NCI-H82 treated with DMSO at 0.1 percent for 48 hours (cell line): ENCODE results near the gene PHKG2.

Source experiments
- DNase-seq: peaks from one replicate; lab custom pipeline; 2025; ENCODE audit not compliant: unreplicated experiment; lab: John Stamatoyannopoulos, UW

Gene PHKG2

DNA sequence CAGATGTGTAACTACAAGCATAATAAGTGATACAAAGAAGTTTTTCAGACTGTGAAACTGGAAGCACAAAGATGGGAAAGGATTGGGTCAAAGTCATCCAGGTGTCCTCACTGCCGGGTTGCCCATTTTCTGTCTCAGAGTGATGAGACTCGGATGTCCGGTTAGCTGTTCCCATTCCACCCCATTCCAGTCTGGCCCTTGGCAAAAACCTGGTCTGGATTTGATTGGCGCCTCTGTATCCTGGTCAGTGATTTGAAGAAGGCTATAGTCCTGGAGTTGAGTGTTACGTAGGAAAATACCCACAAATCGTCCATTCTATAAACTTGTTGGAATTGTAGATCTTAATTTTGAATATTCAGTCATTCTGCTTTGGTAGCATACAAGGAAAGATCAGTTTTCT lies 19.9 kb upstream of the PHKG2 start:
- DNase-seq, result no peak

DNA sequence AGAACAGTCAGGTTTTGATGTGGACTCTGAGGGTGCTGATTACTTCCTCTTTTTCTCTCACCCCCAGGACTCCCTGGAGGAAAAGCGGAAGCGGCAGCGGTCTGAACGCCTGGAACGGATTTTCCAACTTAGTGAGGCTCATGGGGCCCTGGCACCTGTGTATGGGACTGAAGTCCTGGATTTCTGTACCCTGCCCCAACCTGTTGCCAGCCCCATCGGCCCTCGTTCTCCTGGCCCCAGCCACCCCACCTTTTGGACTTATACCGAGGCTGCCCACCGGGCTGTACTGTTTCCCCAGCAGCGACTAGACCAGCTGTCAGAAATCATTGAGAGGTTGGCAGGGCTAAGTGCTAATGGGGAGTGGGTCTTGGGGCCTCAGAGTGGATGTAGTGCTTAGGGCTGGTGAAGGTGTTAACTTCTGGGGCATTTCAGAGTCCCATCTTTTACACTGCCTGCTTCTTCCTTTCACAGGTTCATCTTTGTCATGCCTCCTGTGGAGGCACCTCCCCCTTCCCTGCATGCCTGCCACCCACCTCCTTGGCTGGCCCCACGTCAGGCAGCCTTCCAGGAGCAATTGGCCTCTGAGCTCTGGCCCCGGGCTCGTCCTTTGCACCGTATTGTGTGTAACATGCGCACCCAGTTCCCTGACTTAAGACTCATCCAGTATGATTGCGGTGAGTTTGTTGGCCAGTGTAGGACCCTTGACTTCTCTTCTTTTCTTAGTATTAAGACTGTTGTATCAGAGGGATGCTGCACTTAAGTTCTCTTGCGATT lies 19.1 kb upstream of the PHKG2 start:
- DNase-seq, result no peak

DNA sequence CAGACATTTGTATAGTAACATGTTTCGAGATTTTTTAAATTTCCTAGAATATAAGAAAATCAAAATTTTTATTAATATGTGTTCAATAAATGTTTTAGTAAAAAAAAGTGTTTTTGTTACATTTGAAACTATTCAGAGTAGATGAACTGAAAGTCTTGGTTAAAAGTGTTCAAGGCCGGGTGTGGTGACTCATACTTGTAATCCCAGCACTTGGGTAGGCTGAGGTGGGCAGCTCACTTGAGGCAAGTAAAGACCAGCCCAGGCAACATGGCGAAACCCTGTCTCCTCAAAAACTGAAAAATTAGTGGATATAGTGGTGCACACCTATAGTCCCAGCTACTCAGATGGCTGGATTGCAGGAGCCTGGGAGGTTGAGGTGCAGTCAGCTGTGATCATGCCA lies 16.8 kb upstream of the PHKG2 start:
- no peak for DNase-seq

DNA sequence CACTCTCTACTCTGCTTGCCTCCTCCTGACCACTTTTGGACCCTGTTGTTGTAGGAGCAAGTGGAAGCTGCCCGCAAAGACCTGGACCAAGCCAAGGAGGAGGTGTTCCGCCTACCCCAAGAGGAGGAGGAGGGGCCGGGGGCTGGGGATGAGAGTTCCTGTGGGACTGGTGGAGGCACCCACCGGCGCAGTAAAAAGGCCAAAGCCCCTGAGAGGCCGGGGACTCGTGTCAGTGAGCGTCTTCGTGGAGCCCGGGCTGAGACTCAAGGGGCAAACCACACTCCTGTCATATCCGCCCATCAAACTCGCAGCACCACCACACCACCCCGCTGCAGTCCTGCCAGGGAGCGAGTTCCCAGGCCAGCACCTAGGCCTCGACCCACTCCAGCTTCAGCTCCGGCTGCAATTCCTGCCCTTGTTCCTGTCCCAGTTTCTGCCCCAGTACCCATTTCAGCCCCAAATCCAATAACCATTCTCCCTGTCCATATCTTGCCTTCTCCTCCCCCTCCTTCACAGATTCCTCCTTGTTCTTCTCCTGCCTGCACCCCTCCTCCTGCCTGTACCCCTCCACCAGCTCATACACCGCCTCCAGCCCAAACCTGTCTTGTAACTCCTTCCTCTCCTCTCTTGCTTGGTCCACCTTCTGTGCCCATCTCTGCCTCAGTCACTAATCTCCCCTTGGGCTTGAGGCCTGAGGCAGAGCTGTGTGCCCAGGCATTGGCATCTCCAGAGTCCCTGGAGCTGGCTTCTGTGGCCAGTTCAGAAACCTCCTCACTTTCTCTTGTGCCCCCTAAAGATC lies 11.0 kb upstream of the PHKG2 start:
- no peak for DNase-seq

DNA sequence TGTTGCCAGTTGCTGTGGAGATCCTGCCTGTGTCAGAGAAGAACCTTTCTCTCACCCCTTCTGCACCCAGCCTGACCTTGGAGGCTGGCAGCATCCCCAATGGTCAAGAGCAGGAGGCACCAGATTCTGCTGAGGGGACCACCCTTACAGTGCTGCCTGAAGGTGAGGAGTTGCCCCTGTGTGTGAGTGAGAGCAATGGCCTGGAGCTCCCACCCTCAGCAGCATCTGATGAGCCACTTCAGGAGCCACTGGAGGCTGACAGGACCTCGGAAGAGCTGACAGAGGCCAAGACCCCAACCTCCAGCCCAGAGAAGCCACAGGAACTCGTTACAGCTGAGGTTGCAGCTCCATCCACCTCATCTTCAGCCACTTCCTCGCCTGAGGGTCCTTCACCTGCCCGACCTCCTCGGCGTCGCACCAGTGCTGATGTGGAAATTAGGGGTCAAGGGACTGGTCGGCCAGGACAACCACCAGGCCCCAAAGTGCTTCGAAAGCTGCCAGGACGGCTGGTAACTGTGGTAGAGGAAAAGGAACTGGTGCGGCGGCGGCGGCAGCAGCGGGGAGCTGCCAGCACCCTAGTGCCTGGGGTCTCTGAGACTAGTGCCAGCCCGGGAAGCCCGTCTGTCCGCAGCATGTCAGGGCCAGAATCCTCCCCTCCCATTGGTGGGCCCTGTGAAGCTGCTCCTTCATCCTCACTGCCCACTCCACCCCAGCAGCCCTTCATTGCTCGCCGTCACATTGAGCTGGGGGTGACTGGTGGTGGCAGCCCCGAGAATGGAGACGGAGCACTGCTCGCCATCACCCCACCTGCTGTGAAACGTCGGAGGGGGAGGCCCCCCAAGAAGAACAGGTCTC lies 10.2 kb upstream of the PHKG2 start:
- no peak for DNase-seq

DNA sequence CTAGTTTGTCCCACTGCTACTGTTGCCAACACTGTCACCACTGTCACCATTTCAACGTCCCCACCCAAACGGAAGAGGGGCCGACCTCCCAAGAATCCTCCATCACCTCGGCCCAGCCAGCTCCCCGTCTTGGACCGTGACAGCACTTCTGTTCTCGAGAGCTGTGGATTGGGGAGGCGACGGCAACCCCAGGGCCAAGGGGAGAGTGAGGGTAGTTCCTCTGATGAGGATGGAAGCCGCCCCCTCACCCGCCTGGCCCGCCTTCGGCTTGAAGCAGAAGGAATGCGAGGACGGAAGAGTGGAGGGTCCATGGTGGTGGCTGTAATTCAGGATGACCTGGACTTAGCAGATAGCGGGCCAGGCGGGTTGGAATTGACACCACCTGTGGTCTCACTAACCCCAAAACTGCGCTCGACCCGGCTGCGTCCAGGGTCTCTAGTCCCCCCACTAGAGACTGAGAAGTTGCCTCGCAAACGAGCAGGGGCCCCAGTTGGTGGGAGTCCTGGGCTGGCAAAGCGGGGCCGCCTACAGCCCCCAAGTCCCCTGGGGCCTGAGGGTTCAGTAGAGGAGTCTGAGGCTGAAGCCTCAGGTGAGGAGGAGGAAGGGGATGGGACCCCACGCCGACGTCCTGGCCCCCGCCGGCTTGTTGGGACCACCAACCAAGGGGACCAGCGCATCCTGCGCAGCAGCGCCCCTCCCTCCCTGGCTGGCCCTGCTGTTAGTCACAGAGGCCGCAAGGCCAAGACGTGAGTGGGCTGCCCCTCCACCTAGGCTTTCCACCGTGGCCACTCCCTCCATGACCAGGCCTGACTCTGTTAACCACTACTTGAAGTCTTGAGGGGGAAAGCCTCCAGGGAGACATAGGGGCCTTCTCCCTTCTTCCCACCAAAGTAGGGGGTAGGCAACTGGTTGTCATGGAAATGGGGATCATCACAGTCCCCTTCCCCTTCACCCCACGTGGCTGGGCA lies 9.0 kb upstream of the PHKG2 start:
- DNase-seq, result no peak

DNA sequence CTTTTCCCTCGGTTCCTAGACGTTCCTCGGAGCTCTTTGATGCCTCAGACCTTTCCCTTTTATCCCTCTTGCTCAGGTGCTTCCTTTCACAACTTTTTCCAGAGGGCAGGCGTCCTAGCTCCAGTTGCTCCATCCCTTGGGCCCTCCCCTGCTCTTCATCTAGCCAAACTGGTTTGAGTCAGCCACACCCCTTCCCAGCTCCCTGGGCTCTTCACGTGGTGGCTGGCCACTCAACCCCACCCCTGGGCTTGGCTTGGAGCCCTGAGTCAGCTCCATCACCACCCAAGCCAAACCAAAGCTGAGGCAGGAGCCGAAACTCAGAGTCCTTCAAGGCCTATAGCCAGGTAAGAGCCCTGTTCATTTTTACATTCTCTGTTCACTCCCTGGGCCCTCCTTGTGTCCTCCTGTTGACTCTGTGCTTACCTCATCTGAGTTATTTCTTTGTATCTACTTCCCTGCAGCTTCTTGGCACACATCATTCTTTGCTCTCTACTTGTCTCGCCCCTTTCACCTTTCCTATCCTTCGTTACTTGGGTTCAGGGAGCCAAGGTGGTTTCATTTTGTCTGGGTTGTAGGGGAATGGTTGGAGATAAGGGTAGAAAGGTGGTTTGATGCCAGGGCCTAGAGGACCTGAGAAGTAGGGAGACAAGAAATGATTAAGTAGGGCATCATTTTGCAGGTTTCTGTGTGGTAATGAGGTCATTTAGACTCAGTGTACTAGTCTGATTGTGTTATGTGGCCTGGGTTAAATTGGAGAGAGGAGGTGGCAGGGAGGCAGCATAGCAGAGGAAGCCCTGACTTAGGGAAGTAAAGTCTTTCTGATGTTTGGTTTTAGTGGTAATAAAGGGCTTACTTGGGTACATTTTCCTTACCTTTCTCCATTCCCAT lies 7.6 kb upstream of the PHKG2 start:
- no peak for DNase-seq

DNA sequence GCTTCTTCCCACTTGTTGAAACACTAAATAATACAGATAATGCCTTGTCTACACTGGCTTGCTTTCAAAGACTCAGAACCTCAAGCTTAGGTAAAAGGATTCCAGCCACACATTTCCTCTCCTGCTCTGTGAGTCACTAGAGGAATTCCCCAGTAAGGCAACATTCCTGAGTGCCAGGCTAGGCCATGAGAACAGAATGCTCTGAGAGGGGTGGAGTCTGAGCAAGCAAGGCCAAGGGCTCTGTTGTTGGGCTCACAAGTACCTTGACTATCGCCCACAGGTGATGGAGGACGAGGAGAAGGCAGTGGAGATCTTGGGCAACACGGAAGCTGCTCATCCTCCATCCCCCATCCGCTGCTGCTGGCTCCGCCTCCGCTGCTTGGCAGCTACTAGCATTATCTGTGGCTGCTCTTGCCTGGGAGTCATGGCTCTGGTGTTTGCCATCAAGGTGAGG lies 6.7 kb upstream of the PHKG2 start:
- no peak for DNase-seq

DNA sequence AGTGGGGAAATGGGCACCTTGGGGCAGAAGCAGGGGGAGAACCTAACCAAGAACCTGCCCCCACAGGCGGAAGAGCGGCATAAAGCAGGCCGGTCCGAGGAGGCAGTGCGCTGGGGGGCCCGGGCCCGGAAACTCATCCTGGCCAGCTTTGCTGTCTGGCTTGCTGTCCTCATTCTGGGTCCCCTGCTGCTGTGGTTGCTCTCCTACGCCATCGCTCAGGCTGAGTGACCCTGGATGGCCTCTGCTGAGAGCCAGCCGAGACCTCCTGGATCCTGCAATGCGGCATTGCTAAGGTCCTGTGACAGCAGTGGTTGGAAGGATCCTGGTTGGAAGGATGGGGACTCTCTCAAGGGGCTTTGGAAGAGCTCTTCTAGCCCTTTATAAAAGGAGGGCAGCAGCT lies 4.5 kb upstream of the PHKG2 start:
- DNase-seq, result no peak

DNA sequence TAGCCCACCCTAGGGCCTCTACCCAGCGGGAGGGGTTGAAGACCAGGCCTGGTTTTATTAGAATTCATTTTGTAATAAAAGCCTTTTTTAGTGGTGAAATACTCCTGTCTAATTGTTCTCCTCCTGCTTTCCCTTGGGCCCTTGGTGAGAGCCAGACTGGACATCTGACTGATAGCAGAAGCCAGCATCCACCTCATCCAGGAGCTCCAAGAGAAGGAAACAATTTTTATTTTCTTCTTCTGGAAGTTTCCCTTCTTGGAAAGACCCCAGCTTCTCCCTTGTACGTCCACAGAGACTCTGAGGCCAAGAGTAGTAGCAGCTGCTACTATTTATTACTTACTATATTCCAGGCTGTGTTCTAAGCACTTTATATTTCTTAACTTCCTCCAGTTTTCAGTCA lies 4.0 kb upstream of the PHKG2 start:
- DNase-seq, result no peak

DNA sequence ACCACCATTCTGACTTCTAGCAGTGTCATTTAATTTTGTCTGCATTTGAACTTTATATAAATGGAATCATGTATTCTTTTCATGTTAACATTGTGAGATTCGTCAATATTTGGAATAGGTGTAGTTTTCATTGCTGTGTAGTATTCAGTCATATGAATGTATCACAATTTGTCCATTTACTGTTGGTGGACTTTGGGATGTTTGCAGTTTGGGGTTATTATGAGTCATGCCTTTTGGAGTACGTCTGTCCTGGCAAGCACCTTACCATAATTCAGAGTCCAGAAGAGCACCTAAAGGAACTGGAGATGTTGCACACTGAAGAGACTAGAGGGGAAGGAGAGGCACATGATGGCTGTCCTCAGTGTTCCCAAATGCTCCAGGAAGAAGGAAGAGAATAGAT lies 3.1 kb upstream of the PHKG2 start:
- DNase-seq, result no peak

DNA sequence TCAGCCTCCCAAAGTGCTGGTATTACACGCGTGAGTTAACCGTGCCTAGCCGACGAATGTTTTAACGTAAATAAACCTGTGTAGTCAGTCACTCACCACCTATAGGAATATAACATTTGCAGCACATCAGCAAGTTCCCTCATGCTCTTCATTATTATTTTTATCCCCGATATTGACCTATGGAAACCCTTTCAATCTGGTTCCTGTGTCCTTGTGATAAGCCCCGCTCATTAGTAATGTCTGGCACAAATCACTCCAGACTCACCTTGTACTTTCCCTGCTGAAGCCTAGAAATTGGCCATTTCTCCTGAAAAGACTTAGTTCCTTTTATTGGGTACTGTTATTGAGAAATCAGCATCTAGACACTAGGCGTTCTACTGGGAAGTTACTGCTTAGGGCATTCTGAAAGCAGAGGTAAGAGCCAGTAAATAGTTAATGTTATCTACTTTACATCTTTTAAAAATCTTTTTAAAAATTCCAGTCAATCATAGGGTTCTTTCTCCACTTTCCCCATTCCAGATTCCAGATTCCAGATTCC lies 1.5 kb upstream of the PHKG2 start:
- no peak for DNase-seq

DNA sequence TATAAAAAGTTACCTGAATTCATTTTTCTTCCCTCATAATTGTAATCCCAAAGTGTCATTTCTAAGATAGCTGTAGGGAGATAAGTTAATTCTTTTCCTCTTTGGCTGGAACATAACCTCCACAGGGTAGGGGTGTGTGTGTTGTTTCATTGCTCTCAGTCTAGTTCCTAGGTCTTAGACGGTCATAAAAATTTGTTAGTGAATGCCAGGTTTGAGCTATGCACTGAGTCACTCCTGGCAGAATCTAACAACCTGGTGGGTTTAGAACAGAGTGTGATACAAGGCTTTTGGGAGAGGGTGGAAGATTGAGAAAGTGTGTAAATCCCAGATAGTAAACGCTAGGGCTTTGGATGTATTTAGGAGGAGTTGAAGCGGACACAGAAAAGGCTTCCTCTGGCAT lies 894 bp upstream of the PHKG2 start:
- no peak for DNase-seq

DNA sequence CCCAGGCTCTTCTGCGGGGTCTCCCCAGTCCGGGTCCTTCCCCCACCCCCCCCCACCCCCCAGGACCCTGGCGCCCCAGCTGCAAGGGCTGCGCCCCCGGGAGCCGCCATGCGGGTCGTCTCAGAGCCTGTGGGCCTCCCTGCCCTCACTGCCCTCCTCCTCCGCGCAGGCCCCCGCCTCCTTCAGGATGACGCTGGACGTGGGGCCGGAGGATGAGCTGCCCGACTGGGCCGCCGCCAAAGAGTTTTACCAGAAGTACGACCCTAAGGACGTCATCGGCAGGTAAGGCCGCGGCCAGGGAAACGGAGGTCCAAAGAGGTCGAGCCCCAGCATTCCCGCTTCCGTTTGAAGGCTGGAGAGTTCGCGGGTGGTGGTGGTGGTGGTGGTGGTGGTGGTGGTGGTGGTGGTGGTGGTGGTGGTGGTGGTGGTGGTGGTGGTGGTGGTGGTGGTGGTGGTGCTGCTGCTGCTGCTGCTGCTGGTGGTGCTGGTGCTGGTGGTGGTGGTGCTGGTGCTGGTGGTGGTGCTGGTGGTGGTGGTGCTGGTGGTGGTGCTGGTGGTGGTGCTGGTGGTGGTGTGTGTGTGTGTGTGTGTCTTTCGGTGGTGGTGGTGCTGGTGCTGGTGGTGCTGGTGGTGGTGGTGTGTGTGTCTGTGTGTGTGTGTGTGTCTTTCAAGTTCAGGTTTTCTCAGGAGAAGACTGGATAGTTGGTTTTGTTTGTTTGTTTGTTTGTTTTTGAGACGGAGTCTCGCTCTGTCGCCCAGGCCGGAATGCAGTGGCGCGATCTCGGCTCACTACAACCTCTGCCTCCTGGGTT lies 615 bp downstream of the PHKG2 start:
- no peak for DNase-seq

DNA sequence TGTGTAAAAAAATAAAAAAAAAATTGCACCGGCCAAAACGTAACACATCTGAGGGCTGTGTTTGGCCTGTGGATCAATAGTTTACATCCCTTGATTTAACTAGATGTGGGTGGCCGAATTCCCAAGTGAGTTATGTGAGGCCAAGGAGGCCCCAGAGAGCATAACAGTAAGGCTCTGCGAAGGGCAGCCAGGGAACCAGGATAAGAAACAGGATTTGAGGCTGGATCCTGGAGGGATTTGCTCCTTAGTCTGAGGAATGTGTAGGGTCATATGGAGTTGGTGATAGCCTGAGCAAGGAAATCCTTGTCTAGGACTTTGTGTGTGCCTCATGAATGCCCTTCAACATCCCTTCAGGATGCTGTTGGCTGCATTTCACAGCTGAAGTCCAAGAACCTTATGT lies 2.0 kb downstream of the PHKG2 start:
- DNase-seq, result no peak

DNA sequence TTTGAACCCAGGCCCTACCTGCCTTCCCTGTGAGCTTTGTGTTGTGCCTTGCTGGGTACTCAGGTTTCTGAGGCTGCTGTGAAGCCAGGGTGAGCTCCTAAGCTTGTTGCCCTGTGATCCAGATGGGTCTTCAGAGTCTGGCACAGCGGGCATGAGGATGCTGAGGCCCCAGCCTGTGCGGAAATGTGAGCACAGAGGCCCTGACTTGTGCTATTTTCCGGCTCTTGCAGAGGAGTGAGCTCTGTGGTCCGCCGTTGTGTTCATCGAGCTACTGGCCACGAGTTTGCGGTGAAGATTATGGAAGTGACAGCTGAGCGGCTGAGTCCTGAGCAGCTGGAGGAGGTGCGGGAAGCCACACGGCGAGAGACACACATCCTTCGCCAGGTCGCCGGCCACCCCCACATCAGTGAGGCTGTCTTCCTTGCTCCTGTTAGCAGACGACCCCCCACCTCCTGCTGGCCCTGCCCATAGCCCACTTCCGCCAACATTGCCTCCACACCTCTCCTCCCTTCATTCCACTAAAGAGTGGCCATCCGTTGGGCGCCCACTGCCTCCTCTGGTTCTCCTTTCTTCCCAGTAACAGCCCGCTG lies 2.7 kb downstream of the PHKG2 start:
- no peak for DNase-seq

DNA sequence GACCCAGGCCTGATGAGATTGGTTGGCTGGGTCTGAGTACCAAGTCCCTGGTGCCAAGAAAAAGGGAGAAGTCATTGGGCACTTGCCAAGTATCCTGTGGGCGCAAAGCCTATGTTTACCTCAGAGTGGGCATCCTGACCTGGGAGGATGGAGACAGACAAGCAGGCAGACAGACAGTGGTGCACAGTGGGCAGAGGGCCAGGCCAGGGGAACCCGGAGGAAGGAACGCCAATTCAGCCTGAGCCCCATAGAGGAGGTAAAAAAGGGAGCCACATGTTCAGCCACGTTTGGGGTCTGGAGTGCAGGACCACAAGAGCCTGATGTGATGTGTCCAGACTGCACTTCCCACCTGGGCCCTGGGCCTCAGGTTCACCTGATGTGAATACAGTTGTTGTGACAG lies 5.4 kb downstream of the PHKG2 start:
- no peak for DNase-seq
